Measurements from ENCODE around the gene HCN1. TPM values are rescaled to one million over a fixed set of nuclear protein-coding genes. Genes with fewer than 3 reads are reported as not detected.

The HCN1 gene
- polyA plus RNA-seq, 2 of the 4 experiments (the other 2 are of a cell fraction): not detected

GRCh38 chr5:45205403-45205961 is 490.7 kb downstream of the HCN1 start:
- ChIA-PET POLR2A (no interaction called here), CTCF (no interaction called here)
- ATAC-seq: no peak
- no peak for DNase-seq (ENCODE audit: low read depth in 1 of 2, low spot score in 1 of 2)
- no peak for FAIRE-seq
- TF ChIP-seq FOXS1 (CRISPR knock-in tag; IDR thresholded peaks at IDR 0.05): no peak
- TF ChIP-seq, protein P1, sequence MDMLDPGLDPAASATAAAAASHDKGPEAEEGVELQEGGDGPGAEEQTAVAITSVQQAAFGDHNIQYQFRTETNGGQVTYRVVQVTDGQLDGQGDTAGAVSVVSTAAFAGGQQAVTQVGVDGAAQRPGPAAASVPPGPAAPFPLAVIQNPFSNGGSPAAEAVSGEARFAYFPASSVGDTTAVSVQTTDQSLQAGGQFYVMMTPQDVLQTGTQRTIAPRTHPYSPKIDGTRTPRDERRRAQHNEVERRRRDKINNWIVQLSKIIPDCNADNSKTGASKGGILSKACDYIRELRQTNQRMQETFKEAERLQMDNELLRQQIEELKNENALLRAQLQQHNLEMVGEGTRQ (IDR thresholded peaks at IDR 0.05): no peak
- TF ChIP-seq ESRRA (IDR thresholded peaks at IDR 0.05; ENCODE audit: borderline replicate concordance, low read length): no peak
- no peak for TF ChIP-seq ZC3H11A (IDR thresholded peaks at IDR 0.05)
- no peak for TF ChIP-seq NR3C1 (IDR thresholded peaks at IDR 0.05)
- TF ChIP-seq ZFP36 (IDR thresholded peaks at IDR 0.05; ENCODE audit: borderline replicate concordance, partially characterized antibody): no peak
- TF ChIP-seq NFE2L2 (conservative IDR thresholded peaks at IDR 0.05; ENCODE audit: low read length): no peak
- TF ChIP-seq HES2 (IDR thresholded peaks at IDR 0.05): no peak
- TF ChIP-seq BHLHE40 (IDR thresholded peaks at IDR 0.05; ENCODE audit: low read depth, low read length): no peak
- TF ChIP-seq JUN (IDR thresholded peaks at IDR 0.05): no peak
- WGBS (ENCODE audit: missing lambda C conversion rate): 4% methylated on average over 4 of the region's 4 CpGs
- Histone ChIP-seq H3K4me2 (no peak overlapping the region), H3K9me3 (no peaks in the 10 kb centered on the region), H3K27ac (no peak overlapping the region), H3K4me1 (no peaks in the 10 kb centered on the region), H3K4me3 (no peak overlapping the region)

Measured in A549 (cell line).